Liver (tissue), 9 donors: ENCODE measurements around the gene BCS1L. TPM values are rescaled to one million over a fixed set of nuclear protein-coding genes. Genes with fewer than 3 reads are reported as not detected.
A peak's percentile ranks its signal among the peaks of the same experiment; 100 is the strongest.

Experiments
- DNase-seq: peaks from one replicate; pipeline ENCODE4 v3.0.0-alpha.2; 2017; ENCODE audit warnings: low spot score
- H3K27ac ChIP-seq, 2 donors: one replicate each; pipeline ENCODE4 v1.7.0; 2013; ENCODE audit warnings: inconsistent platforms in 2 of 2, low read length in 2 of 2, control low read depth in 1 of 2, low read depth in 1 of 2, mild to moderate bottlenecking in 1 of 2
- H3K27me3 ChIP-seq, 4 donors: one replicate each; pipeline versions ENCODE4 v1.6.1 to v1.7.0; 2013; ENCODE audit warnings: low read length in 3 of 4, inconsistent platforms in 1 of 4, mild to moderate bottlenecking in 1 of 4, moderate library complexity in 1 of 4; ENCODE audit not compliant: control insufficient read depth in 4 of 4, insufficient read depth in 4 of 4
- H3K36me3 ChIP-seq, 4 donors: one replicate each; pipeline versions ENCODE4 v1.6.1 to v1.7.0; 2013; ENCODE audit warnings: low read length in 3 of 4, mild to moderate bottlenecking in 3 of 4, low read depth in 1 of 4, moderate library complexity in 1 of 4; ENCODE audit not compliant: control insufficient read depth in 4 of 4, insufficient read depth in 3 of 4
- H3K4me1 ChIP-seq, 4 donors: one replicate each; pipeline versions ENCODE4 v1.6.1 to v1.7.0; 2013; ENCODE audit warnings: low read length in 3 of 4, mild to moderate bottlenecking in 3 of 4, moderate library complexity in 1 of 4; ENCODE audit not compliant: control insufficient read depth in 4 of 4, insufficient read depth in 4 of 4
- H3K4me3 ChIP-seq, 3 donors: one replicate each; pipeline versions ENCODE4 v1.6.1 to v1.7.0; 2013; ENCODE audit warnings: low read length in 3 of 3, control low read depth in 1 of 3, low read depth in 1 of 3, mild to moderate bottlenecking in 1 of 3
- H3K9ac ChIP-seq, 2 donors: one replicate each; pipeline ENCODE4 v1.7.0; 2013; ENCODE audit warnings: low read length in 2 of 2, mild to moderate bottlenecking in 2 of 2, moderate library complexity in 2 of 2, control low read depth in 1 of 2, low read depth in 1 of 2
- H3K9me3 ChIP-seq, 4 donors: one replicate each; pipeline versions ENCODE4 v1.6.1 to v1.7.0; 2013; ENCODE audit warnings: low read length in 3 of 4; ENCODE audit not compliant: control insufficient read depth in 4 of 4
- ATF3 ChIP-seq: IDR thresholded peaks from 2 replicates; pipeline ENCODE4 v1.6.1; 2016; ENCODE audit warnings: antibody characterized with exemption
- CTCF ChIP-seq: fragments of 150-350 bp; IDR thresholded peaks from 2 replicates; pipeline ENCODE4 v1.5.1; 2017; ENCODE audit warnings: improper control_type of control experiment, low read depth, low read length; ENCODE audit not compliant: missing input control
- EGR1 ChIP-seq, 2 donors: IDR thresholded peaks; 2 replicates each; pipeline ENCODE4 v1.6.1; 2016 to 2018; ENCODE audit warnings: antibody characterized with exemption in 2 of 2, low read depth in 2 of 2
- FOXA1 ChIP-seq: IDR thresholded peaks from 2 replicates; pipeline ENCODE4 v1.6.1; 2016; ENCODE audit warnings: antibody characterized with exemption
- FOXA2 ChIP-seq: IDR thresholded peaks from 2 replicates; pipeline ENCODE4 v1.6.1; 2016; ENCODE audit warnings: antibody characterized with exemption
- GABPA ChIP-seq, 2 donors: IDR thresholded peaks in 1 of 2; conservative IDR thresholded peaks in 1 of 2; 2 replicates each; pipeline ENCODE4 v1.6.1; 2016; ENCODE audit warnings: antibody characterized with exemption in 2 of 2, mild to moderate bottlenecking in 1 of 2, moderate library complexity in 1 of 2
- HNF4A ChIP-seq, 2 donors: conservative IDR thresholded peaks; 2 replicates each; pipeline ENCODE4 v1.6.1; 2016; ENCODE audit warnings: antibody characterized with exemption in 2 of 2, mild to moderate bottlenecking in 2 of 2
- HNF4G ChIP-seq: IDR thresholded peaks from 2 replicates; pipeline ENCODE4 v1.6.1; 2016; ENCODE audit warnings: antibody characterized with exemption
- JUND ChIP-seq, 2 donors: IDR thresholded peaks; 2 replicates each; pipeline ENCODE4 v1.6.1; 2016; ENCODE audit warnings: antibody characterized with exemption in 2 of 2
- MAX ChIP-seq: IDR thresholded peaks from 2 replicates; pipeline ENCODE4 v1.6.1; 2016; ENCODE audit warnings: antibody characterized with exemption
- NR2F2 ChIP-seq: IDR thresholded peaks from 2 replicates; pipeline ENCODE4 v1.6.1; 2016; ENCODE audit warnings: antibody characterized with exemption
- RAD21 ChIP-seq, 2 donors: IDR thresholded peaks; 2 replicates each; pipeline ENCODE4 v1.6.1; 2016; ENCODE audit warnings: antibody characterized with exemption in 2 of 2, mild to moderate bottlenecking in 2 of 2
- REST ChIP-seq: IDR thresholded peaks from 2 replicates; pipeline ENCODE4 v1.6.1; 2016; ENCODE audit warnings: antibody characterized with exemption, mild to moderate bottlenecking
- RXRA ChIP-seq, 2 donors: IDR thresholded peaks; 2 replicates each; pipeline ENCODE4 v1.6.1; 2017 to 2018; ENCODE audit warnings: antibody characterized with exemption in 2 of 2, mild to moderate bottlenecking in 1 of 2
- SP1 ChIP-seq: IDR thresholded peaks from 2 replicates; pipeline ENCODE4 v1.6.1; 2018; ENCODE audit warnings: antibody characterized with exemption, mild to moderate bottlenecking
- TAF1 ChIP-seq: conservative IDR thresholded peaks from 2 replicates; pipeline ENCODE4 v1.6.1; 2016; ENCODE audit warnings: antibody characterized with exemption, mild to moderate bottlenecking
- YY1 ChIP-seq: IDR thresholded peaks from 2 replicates; pipeline ENCODE4 v1.6.1; 2016; ENCODE audit warnings: antibody characterized with exemption, mild to moderate bottlenecking
- ZBTB33 ChIP-seq: IDR thresholded peaks from 2 replicates; pipeline ENCODE4 v1.6.1; 2016; ENCODE audit warnings: antibody characterized with exemption
- WGBS: extraction: QIAGEN DNeasy Blood & Tissue Kit; methylation state at CpG from one replicate; pipeline ENCODE4 v1.1.7; 2013; 5-methylcytosine and 5-hydroxymethylcytosine counted together
- polyA plus RNA-seq, 2 donors: library from polyadenylated mRNA; stranded (reverse) in 1 of 2; unstranded in 1 of 2; fragments of 200-250 nt in 1 of 2; fragments of >200 nt in 1 of 2; fragmentation: Nextera tagmentation in 1 of 2; extraction: Ambion mirVana in 1 of 2; gene quantifications; one replicate each; pipeline versions ENCODE4 v1.2.1 to v1.2.3, GENCODE V29; 2013 to 2015
- total RNA-seq, 2 donors: library from RNA; depleted of rRNA; stranded (reverse); fragments of >200 nt; gene quantifications; one replicate each; pipeline ENCODE4 v1.2.3, GENCODE V29; 2014
- donor health status: healthy.
- donor health status: healthy.
- donor health status: healthy.
- donor health status: healthy.
- donor health status: healthy.

Gene BCS1L
- total and polyA plus RNA-seq, 4 donors = 14.8 to 30.1 (median 25.2) TPM

GRCh38 chr2:218710334-218710686 lies 50.8 kb downstream of the BCS1L start:
- Histone ChIP-seq H3K4me1 (peaks cover 0 to 16% (median 2%) of the 10 kb centered on the region in 4 donors), H3K27ac (peak overlapping the region in 1 of 2 donors; percentile 91), H3K36me3 (peaks cover 0 to 2% (median 0%) of the 10 kb centered on the region in 4 donors), H3K4me3 (peak overlapping the region; percentile 51 to 73 (median 66)), H3K27me3 (no peaks in the 10 kb centered on the region), H3K9me3 (no peaks in the 10 kb centered on the region), H3K9ac (no peak overlapping the region)
- no peak for DNase-seq
- TF ChIP-seq NR2F2 (no peak), ATF3 (no peak), TAF1 (no peak), GABPA (IDR thresholded peaks at IDR 0.05 in 1 of 2, conservative IDR thresholded peaks at IDR 0.05 in 1 of 2) (no peak), FOXA1 (no peak), HNF4A (conservative IDR thresholded peaks at IDR 0.05) (no peak), YY1 (no peak)
- 51% methylated on average over 14 of the region's 14 CpGs for WGBS

- TF ChIP-seq REST (peak; percentile 58), HNF4G (no peak), ATF3 (no peak), GABPA (IDR thresholded peaks at IDR 0.05 in 1 of 2, conservative IDR thresholded peaks at IDR 0.05 in 1 of 2) (peak in 1 of 2 donors; percentile 64), JUND (IDR thresholded peaks at IDR 0.05) (no peak), MAX (peak; percentile 18), SP1 (peak; percentile 24), ZBTB33 (peak; percentile 47), YY1 (peak; percentile 95), TAF1 (no peak), FOXA1 (no peak), FOXA2 (no peak), EGR1 (IDR thresholded peaks at IDR 0.05; ENCODE audit: low read depth in 2 of 2) (no peak), RAD21 (IDR thresholded peaks at IDR 0.05) (peak; percentile 77 to 79), HNF4A (conservative IDR thresholded peaks at IDR 0.05) (no peak), CTCF (peak; percentile 75), RXRA (IDR thresholded peaks at IDR 0.05) (peak in 1 of 2 donors; percentile 9), NR2F2 (no peak)
- Histone ChIP-seq H3K36me3 (peaks cover 0 to 2% (median under 1%) of the 10 kb centered on the region in 4 donors), H3K27me3 (no peaks in the 10 kb centered on the region), H3K4me1 (peaks cover 0 to 16% (median 2%) of the 10 kb centered on the region in 4 donors), H3K9me3 (no peaks in the 10 kb centered on the region), H3K9ac (peak within 1 kb of the TSS; percentile 34 to 66), H3K4me3 (peak within 1 kb of the TSS; percentile 66 to 78 (median 73)), H3K27ac (peak within 1 kb of the TSS; percentile 91 to 92)
- DNase-seq = peak; percentile 97
- WGBS = under 1% methylated on average over 74 of the region's 74 CpGs
These were observed 51.4 kb downstream of the BCS1L start, which contains the start of gene TTLL4 for GRCh38 chr2:218710687-218711549. TTLL4 (plus strand) TSS chr2:218710835; CDS start chr2:218737677, 26,842 bp downstream.
